HepG2 (cell line): ENCODE measurements around the gene DSCAML1. TPM values are rescaled to one million over a fixed set of nuclear protein-coding genes. Genes with fewer than 3 reads are reported as not detected.

ENCODE experiments used
- ATAC-seq: fragments of 200-7000 bp; cut with Tn5 transposase; 3 replicates; pipeline ENCODE4 v1.9.1; 2020; ENCODE audit warnings: mild to moderate bottlenecking, moderate library complexity
- BruUV-seq: library from RNA; stranded (reverse); fragments of 400-500 nt; replicated peaks from 2 replicates; lab custom pipeline; 2021; lab: Mats Ljungman, UMichigan
- CTCF ChIA-PET: fragments of 300-600 bp; formaldehyde crosslinking; extraction: SDS; loops from one replicate; lab custom pipeline; 2021; ENCODE audit warnings: low total read pairs, inconsistent platforms, low intra/inter-chr PET ratio; lab: Yijun Ruan, JAX
- POLR2A ChIA-PET: fragments of 350-600 bp; sonication (Branson Sonifier 250); formaldehyde crosslinking; loops from one replicate; lab custom pipeline; 2020; ENCODE audit warnings: antibody characterized with exemption, inconsistent platforms; lab: Yijun Ruan, JAX
- DNase-seq: peaks from one replicate; pipeline ENCODE4 v3.0.0-alpha.2; 2015; ENCODE audit warnings: low spot score
- FAIRE-seq: peaks from 3 replicates; lab custom pipeline; 2011; peaks lifted over from hg19 to GRCh38; lab: Jason Lieb, UNC
- H2AFZ ChIP-seq: one replicate; pipeline ENCODE4 v1.6.1; 2011; ENCODE audit warnings: low read length, inconsistent platforms
- H3K27ac ChIP-seq: fragments of 300-600 bp; 3 replicates; pipeline ENCODE4 v1.8.0; 2011; ENCODE audit warnings: mixed run types, mild to moderate bottlenecking, mixed read lengths, low read length, inconsistent platforms; ENCODE audit not compliant: insufficient read depth; ENCODE audit errors: extremely low read length
- H3K27me3 ChIP-seq, 2 experiments: fragments of 200-600 bp in 1 of 2; 2 replicates in 1 of 2; 3 replicates in 1 of 2; pipeline versions ENCODE4 v1.6.0 to v1.8.0; 2011; ENCODE audit warnings: low read length in 2 of 2, mild to moderate bottlenecking in 2 of 2, moderate library complexity in 2 of 2, inconsistent platforms in 1 of 2; ENCODE audit not compliant: insufficient read depth in 2 of 2, control insufficient read depth in 1 of 2
- H3K36me3 ChIP-seq, 2 experiments: fragments of 200-600 bp in 1 of 2; replicated peaks in 1 of 2; 2 replicates in 1 of 2; 3 replicates in 1 of 2; pipeline versions ENCODE4 v1.5.1 to v1.8.0; 2011; ENCODE audit warnings: low read length in 2 of 2, inconsistent platforms in 1 of 2; ENCODE audit not compliant: insufficient read depth in 2 of 2, control insufficient read depth in 1 of 2
- H3K4me1 ChIP-seq: 2 replicates; pipeline ENCODE4 v1.5.1; 2012; ENCODE audit warnings: low read length, inconsistent platforms; ENCODE audit not compliant: insufficient read depth
- H3K4me2 ChIP-seq: 2 replicates; pipeline ENCODE4 v1.6.0; 2011; ENCODE audit warnings: low read depth, low read length, inconsistent platforms
- H3K4me3 ChIP-seq, 3 experiments: fragments of 200-600 bp in 1 of 3; sonication (generic), shearing (Covaris generic) in 1 of 3; replicated peaks in 1 of 3; 2 replicates each; pipeline ENCODE4 v1.5.1; 2011 to 2016; ENCODE audit warnings: low read length in 3 of 3, inconsistent platforms in 2 of 3, low read depth in 2 of 3, mild to moderate bottlenecking in 2 of 3, control low read depth in 1 of 3, mixed read lengths in 1 of 3; ENCODE audit not compliant: insufficient read depth in 1 of 3
- H3K79me2 ChIP-seq: one replicate; pipeline ENCODE4 v1.6.1; 2011; ENCODE audit warnings: low read length, inconsistent platforms; ENCODE audit not compliant: insufficient read depth
- H3K9ac ChIP-seq: 2 replicates; pipeline ENCODE4 v1.6.0; 2011; ENCODE audit warnings: mild to moderate bottlenecking, low read depth, low read length, inconsistent platforms; ENCODE audit not compliant: insufficient read depth
- H3K9me3 ChIP-seq: 2 replicates; pipeline ENCODE4 v1.5.1; 2012; ENCODE audit warnings: mild to moderate bottlenecking, low read length
- H4K20me1 ChIP-seq: 2 replicates; pipeline ENCODE4 v1.6.0; 2011; ENCODE audit warnings: inconsistent platforms, mild to moderate bottlenecking, low read length, moderate library complexity; ENCODE audit not compliant: insufficient read depth
- ATF7 ChIP-seq, 2 experiments: fragments of 450-650 bp in 1 of 2; sonication (generic) in 1 of 2; formaldehyde crosslinking in 1 of 2; IDR thresholded peaks; 2 replicates each; pipeline versions ENCODE4 v1.4.0 to v1.6.1; 2016 to 2020; ENCODE audit warnings: antibody characterized with exemption in 1 of 2, mild to moderate bottlenecking in 1 of 2, missing genetic modification reagents in 1 of 2
- CENPT ChIP-seq: sonication (generic); formaldehyde crosslinking; IDR thresholded peaks from 2 replicates; pipeline ENCODE4 v1.8.0; 2022; ENCODE audit warnings: low read depth, mild to moderate bottlenecking, moderate library complexity, missing genetic modification reagents
- HDAC1 ChIP-seq: sonication (generic); formaldehyde crosslinking; IDR thresholded peaks from 2 replicates; pipeline ENCODE4 v1.5.1; 2020; ENCODE audit warnings: mild to moderate bottlenecking, missing genetic modification reagents
- HINFP ChIP-seq: sonication (generic); formaldehyde crosslinking; IDR thresholded peaks from 2 replicates; pipeline ENCODE4 v1.4.0; 2020; ENCODE audit warnings: low read depth, mild to moderate bottlenecking, missing genetic modification reagents
- HNF4A ChIP-seq: sonication (generic); formaldehyde crosslinking; IDR thresholded peaks from 2 replicates; pipeline ENCODE4 v1.4.0; 2020; ENCODE audit warnings: missing genetic modification reagents
- MYC ChIP-seq: sonication (generic); formaldehyde crosslinking; IDR thresholded peaks from 2 replicates; pipeline ENCODE4 v1.9.0; 2021; ENCODE audit warnings: missing genetic modification reagents, borderline replicate concordance
- SMARCC2 ChIP-seq: fragments of 450-650 bp; IDR thresholded peaks from 2 replicates; pipeline ENCODE4 v1.6.1; 2017; ENCODE audit warnings: antibody characterized with exemption, mild to moderate bottlenecking
- SP5 ChIP-seq: IDR thresholded peaks from 2 replicates; pipeline ENCODE4 v1.6.1; 2016; ENCODE audit warnings: low read depth, borderline replicate concordance
- ZBED4 ChIP-seq: sonication (generic); formaldehyde crosslinking; IDR thresholded peaks from 2 replicates; pipeline ENCODE4 v1.4.0; 2020; ENCODE audit warnings: missing genetic modification reagents, borderline replicate concordance
- ZNF614 ChIP-seq: IDR thresholded peaks from 2 replicates; pipeline ENCODE4 v1.6.1; 2018; ENCODE audit warnings: missing biosample characterization, missing genetic modification reagents, inconsistent platforms, borderline replicate concordance
- ZNF737 ChIP-seq: sonication (generic); formaldehyde crosslinking; IDR thresholded peaks from 2 replicates; pipeline ENCODE4 v1.5.0; 2020; ENCODE audit warnings: missing genetic modification reagents, mild to moderate bottlenecking, borderline replicate concordance
- WGBS: methylation state at CpG from one replicate; pipeline ENCODE4 v1.1.6; 2017; ENCODE audit warnings: low lambda C conversion rate; 5-methylcytosine and 5-hydroxymethylcytosine counted together
- in situ Hi-C: cut with HindIII; loops from 2 replicates; pipeline ENCODE4 v1.10.0; 2017; ENCODE audit warnings: low pct_unique_long_range_greater_than_20kb; ENCODE audit not compliant: extremely low pct_ligation_motif_present
- intact Hi-C: fragments of 100-400 bp; cut with micrococcal nuclease; formaldehyde crosslinking; loops from one replicate; pipeline ENCODE4 v1.10.0; 2022; ENCODE audit not compliant: unreplicated experiment
- polyA plus RNA-seq, 8 experiments: library from polyadenylated mRNA; depleted of rRNA in 3 of 8; stranded (reverse) in 7 of 8; unstranded in 1 of 8; fragments of >200 nt; fragmentation: Illumina TruSeq in 4 of 8; extraction: Trizol in 4 of 8; gene quantifications; 2 replicates each; pipeline versions ENCODE4 v1.2.1 to v1.2.3, GENCODE V29; 2011 to 2016; ENCODE audit warnings: low read depth in 4 of 8, missing spikeins in 1 of 8, mixed read lengths in 1 of 8; ENCODE audit not compliant: insufficient read depth in 1 of 8
- total RNA-seq, 5 experiments: library from RNA; depleted of rRNA; stranded (reverse); fragments of >200 nt; fragmentation: Illumina TruSeq; extraction: Trizol; gene quantifications; 2 replicates each; pipeline ENCODE4 v1.2.3, GENCODE V29; 2016; ENCODE audit warnings: low read depth in 1 of 5

The DSCAML1 gene
- total and polyA plus RNA-seq, 2 of the 13 experiments (the other 11 are each of a cell fraction or from before 2014, with no cell fraction given) = 0.29 to 0.40 TPM

- CTCF ChIA-PET = no interaction called here
- in situ Hi-C loops = no loop called here
Measured at GRCh38 chr11:117782101-117782500, 14.9 kb downstream of the DSCAML1 start.

More at GRCh38 chr11:117782101-117782500, 14.9 kb downstream of the DSCAML1 start:
- Histone ChIP-seq H3K4me1 (peaks cover 19% of the 10 kb centered on the region), H3K27me3 (peaks cover 5 to 6% of the 10 kb centered on the region in 2 experiments; a peak in 3 of 5 replicates), H3K9me3 (no peaks in the 10 kb centered on the region), H2AFZ (no peak overlapping the region), H3K36me3 (no peaks in the 10 kb centered on the region), H4K20me1 (no peaks in the 10 kb centered on the region), H3K27ac (no peak overlapping the region), H3K4me2 (no peak overlapping the region), H3K79me2 (no peaks in the 10 kb centered on the region), H3K4me3 (no peak overlapping the region), H3K9ac (no peak overlapping the region)
- TF ChIP-seq MYC (CRISPR knock-in tag) (no peak), ZBED4 (no peak), HNF4A (CRISPR knock-in tag) (no peak), SP5 (CRISPR knock-in tag) (no peak), CENPT (CRISPR knock-in tag) (no peak), HDAC1 (CRISPR knock-in tag) (no peak), HINFP (no peak), SMARCC2 (no peak), ZNF614 (CRISPR knock-in tag) (no peak), ZNF737 (CRISPR knock-in tag) (no peak), ATF7 (IDR thresholded peaks at IDR 0.05) (no peak), ATF7 (CRISPR knock-in tag; IDR thresholded peaks at IDR 0.05) (no peak)
- FAIRE-seq (no peak), ATAC-seq (no peak), DNase-seq (no peak)
- intact Hi-C loops = no loop called here
- BruUV-seq = no TSS peak
- 41% methylated on average over 10 of the region's 11 CpGs for WGBS
- POLR2A ChIA-PET = no interaction called here
